Measurements from ENCODE around the gene WNT3.

WNT3 gene

GRCh38 chr17:46736100-46736499, 82.4 kb downstream of the WNT3 start:
- Histone ChIP-seq H2BK15ac (ENCODE audit: low read depth, poor library complexity, severe bottlenecking) (no peak overlapping the region), H4K8ac (ENCODE audit: low read length) (no peak overlapping the region), H3K9me3 (ENCODE audit: control insufficient read depth, low read length) (no peaks in the 10 kb centered on the region), H3K9ac (ENCODE audit: low read length) (no peak overlapping the region), H2AFZ (ENCODE audit: low read depth, low read length) (no peak overlapping the region), H4K91ac (ENCODE audit: low read length) (no peak overlapping the region), H3K27ac (ENCODE audit: low read length, poor library complexity, severe bottlenecking) (no peak overlapping the region), H3K4me3 (ENCODE audit: insufficient read depth in 1 of 2, low read depth in 1 of 2, low read length in 2 of 2) (no peak overlapping the region), H3K4ac (ENCODE audit: low read depth in 1 of 2, low read length in 2 of 2) (no peak overlapping the region), H3K18ac (ENCODE audit: low read depth in 1 of 2, low read length in 2 of 2) (no peak overlapping the region), H2BK5ac (ENCODE audit: low read depth, low read length, poor library complexity, severe bottlenecking) (no peak overlapping the region), H2BK12ac (ENCODE audit: low read length in 2 of 2) (no peak overlapping the region), H3K14ac (ENCODE audit: low read length in 2 of 2) (no peak overlapping the region), H2BK120ac (ENCODE audit: low read depth, low read length) (no peak overlapping the region), H3K36me3 (ENCODE audit: control insufficient read depth in 1 of 2, insufficient read depth in 2 of 2, low read depth in 1 of 2, low read length in 2 of 2) (peaks cover 0 to 18% of the 10 kb centered on the region in 2 experiments), H3K4me2 (ENCODE audit: low read length, poor library complexity, severe bottlenecking) (no peak overlapping the region), H2AK5ac (ENCODE audit: low read length, severe bottlenecking) (no peak overlapping the region), H3K27me3 (ENCODE audit: control insufficient read depth in 1 of 2, insufficient read depth in 1 of 2, low read length in 2 of 2) (no peaks in the 10 kb centered on the region), H3K23ac (ENCODE audit: low read length in 2 of 2) (no peak overlapping the region), H3K4me1 (ENCODE audit: control insufficient read depth, insufficient read depth, low read depth, low read length) (peaks cover 6% of the 10 kb centered on the region), H3K79me1 (replicated peaks; ENCODE audit: low read length, poor library complexity, severe bottlenecking) (no peaks in the 10 kb centered on the region)
- no peak for DNase-seq

GRCh38 chr17:46733837-46734475, 84.5 kb downstream of the WNT3 start:
- H4K8ac ChIP-seq (ENCODE audit: low read length): no peak overlapping the region
- H3K36me3 ChIP-seq (ENCODE audit: control insufficient read depth in 1 of 2, insufficient read depth in 2 of 2, low read depth in 1 of 2, low read length in 2 of 2): peaks cover 0 to 39% of the 10 kb centered on the region in 2 experiments
- no peak overlapping the region for H3K18ac ChIP-seq (ENCODE audit: low read depth in 1 of 2, low read length in 2 of 2)
- no peak overlapping the region for H3K4ac ChIP-seq (ENCODE audit: low read depth in 1 of 2, low read length in 2 of 2)
- no peak overlapping the region for H3K4me2 ChIP-seq (ENCODE audit: low read length, poor library complexity, severe bottlenecking)
- no peak overlapping the region for H3K14ac ChIP-seq (ENCODE audit: low read length in 2 of 2)
- H2BK12ac ChIP-seq (ENCODE audit: low read length in 2 of 2): no peak overlapping the region
- no peaks in the 10 kb centered on the region for H3K27me3 ChIP-seq (ENCODE audit: control insufficient read depth in 1 of 2, insufficient read depth in 1 of 2, low read length in 2 of 2)
- peaks cover 6% of the 10 kb centered on the region for H3K4me1 ChIP-seq (ENCODE audit: control insufficient read depth, insufficient read depth, low read depth, low read length)
- H3K9me3 ChIP-seq (ENCODE audit: control insufficient read depth, low read length): no peaks in the 10 kb centered on the region
- no peak overlapping the region for H4K91ac ChIP-seq (ENCODE audit: low read length)
- H3K23ac ChIP-seq (ENCODE audit: low read length in 2 of 2): no peak overlapping the region
- WGBS: no CpG with 5 or more reads among the region's 1 CpG
- peak overlapping the region; percentile 17 for H3K27ac ChIP-seq (ENCODE audit: low read length, poor library complexity, severe bottlenecking)
- H3K9ac ChIP-seq (ENCODE audit: low read length): no peak overlapping the region
- H2BK120ac ChIP-seq (ENCODE audit: low read depth, low read length): no peak overlapping the region
- H2AK5ac ChIP-seq (ENCODE audit: low read length, severe bottlenecking): no peak overlapping the region
- no peak overlapping the region for H2BK5ac ChIP-seq (ENCODE audit: low read depth, low read length, poor library complexity, severe bottlenecking)
- no peak overlapping the region for H3K4me3 ChIP-seq (ENCODE audit: insufficient read depth in 1 of 2, low read depth in 1 of 2, low read length in 2 of 2)
- no peaks in the 10 kb centered on the region for H3K79me1 ChIP-seq (replicated peaks; ENCODE audit: low read length, poor library complexity, severe bottlenecking)
- no peak overlapping the region for H2BK15ac ChIP-seq (ENCODE audit: low read depth, poor library complexity, severe bottlenecking)
- DNase-seq: peak; percentile 46
- H2AFZ ChIP-seq (ENCODE audit: low read depth, low read length): no peak overlapping the region

- Histone ChIP-seq H3K36me3 (ENCODE audit: control insufficient read depth in 1 of 2, insufficient read depth in 2 of 2, low read depth in 1 of 2, low read length in 2 of 2) (peaks cover 0 to 48% of the 10 kb centered on the region in 2 experiments), H3K4ac (ENCODE audit: low read depth in 1 of 2, low read length in 2 of 2) (no peak overlapping the region), H4K91ac (ENCODE audit: low read length) (no peak overlapping the region), H2AK5ac (ENCODE audit: low read length, severe bottlenecking) (no peak overlapping the region), H3K4me2 (ENCODE audit: low read length, poor library complexity, severe bottlenecking) (no peak overlapping the region), H3K14ac (ENCODE audit: low read length in 2 of 2) (peak overlapping the region in 1 of 2 experiments; percentile 84), H2AFZ (ENCODE audit: low read depth, low read length) (no peak overlapping the region), H3K9ac (ENCODE audit: low read length) (no peak overlapping the region), H3K23ac (ENCODE audit: low read length in 2 of 2) (no peak overlapping the region), H2BK120ac (ENCODE audit: low read depth, low read length) (no peak overlapping the region), H3K18ac (ENCODE audit: low read depth in 1 of 2, low read length in 2 of 2) (no peak overlapping the region), H2BK5ac (ENCODE audit: low read depth, low read length, poor library complexity, severe bottlenecking) (no peak overlapping the region), H3K79me1 (replicated peaks; ENCODE audit: low read length, poor library complexity, severe bottlenecking) (no peaks in the 10 kb centered on the region), H3K9me3 (ENCODE audit: control insufficient read depth, low read length) (no peaks in the 10 kb centered on the region), H3K27ac (ENCODE audit: low read length, poor library complexity, severe bottlenecking) (peak overlapping the region; percentile 14), H3K4me1 (ENCODE audit: control insufficient read depth, insufficient read depth, low read depth, low read length) (peaks cover 7% of the 10 kb centered on the region), H3K27me3 (ENCODE audit: control insufficient read depth in 1 of 2, insufficient read depth in 1 of 2, low read length in 2 of 2) (no peaks in the 10 kb centered on the region), H3K4me3 (ENCODE audit: insufficient read depth in 1 of 2, low read depth in 1 of 2, low read length in 2 of 2) (no peak overlapping the region), H2BK15ac (ENCODE audit: low read depth, poor library complexity, severe bottlenecking) (no peak overlapping the region), H4K8ac (ENCODE audit: low read length) (no peak overlapping the region), H2BK12ac (ENCODE audit: low read length in 2 of 2) (no peak overlapping the region)
- WGBS: 73% methylated on average over 7 of the region's 7 CpGs
- DNase-seq: no peak
These were observed 85.6 kb downstream of the WNT3 start for GRCh38 chr17:46732754-46733398.

GRCh38 chr17:46732160-46732559, 86.3 kb downstream of the WNT3 start:
- no peak overlapping the region for H3K23ac ChIP-seq (ENCODE audit: low read length in 2 of 2)
- no peak overlapping the region for H2BK120ac ChIP-seq (ENCODE audit: low read depth, low read length)
- peaks cover 8% of the 10 kb centered on the region for H3K4me1 ChIP-seq (ENCODE audit: control insufficient read depth, insufficient read depth, low read depth, low read length)
- no peaks in the 10 kb centered on the region for H3K9me3 ChIP-seq (ENCODE audit: control insufficient read depth, low read length)
- H2BK15ac ChIP-seq (ENCODE audit: low read depth, poor library complexity, severe bottlenecking): no peak overlapping the region
- no peak overlapping the region for H2BK5ac ChIP-seq (ENCODE audit: low read depth, low read length, poor library complexity, severe bottlenecking)
- H3K4ac ChIP-seq (ENCODE audit: low read depth in 1 of 2, low read length in 2 of 2): no peak overlapping the region
- no peaks in the 10 kb centered on the region for H3K27me3 ChIP-seq (ENCODE audit: control insufficient read depth in 1 of 2, insufficient read depth in 1 of 2, low read length in 2 of 2)
- 91% methylated on average over 1 of the region's 1 CpG for WGBS
- H3K4me3 ChIP-seq (ENCODE audit: insufficient read depth in 1 of 2, low read depth in 1 of 2, low read length in 2 of 2): no peak overlapping the region
- no peak for DNase-seq
- H3K14ac ChIP-seq (ENCODE audit: low read length in 2 of 2): no peak overlapping the region
- H2BK12ac ChIP-seq (ENCODE audit: low read length in 2 of 2): no peak overlapping the region
- no peak overlapping the region for H3K9ac ChIP-seq (ENCODE audit: low read length)
- no peak overlapping the region for H3K27ac ChIP-seq (ENCODE audit: low read length, poor library complexity, severe bottlenecking)
- no peaks in the 10 kb centered on the region for H3K79me1 ChIP-seq (replicated peaks; ENCODE audit: low read length, poor library complexity, severe bottlenecking)
- no peak overlapping the region for H3K4me2 ChIP-seq (ENCODE audit: low read length, poor library complexity, severe bottlenecking)
- peaks cover 0 to 54% of the 10 kb centered on the region in 2 experiments for H3K36me3 ChIP-seq (ENCODE audit: control insufficient read depth in 1 of 2, insufficient read depth in 2 of 2, low read depth in 1 of 2, low read length in 2 of 2)
- no peak overlapping the region for H4K91ac ChIP-seq (ENCODE audit: low read length)
- H2AFZ ChIP-seq (ENCODE audit: low read depth, low read length): no peak overlapping the region
- no peak overlapping the region for H2AK5ac ChIP-seq (ENCODE audit: low read length, severe bottlenecking)
- H4K8ac ChIP-seq (ENCODE audit: low read length): no peak overlapping the region
- H3K18ac ChIP-seq (ENCODE audit: low read depth in 1 of 2, low read length in 2 of 2): no peak overlapping the region
